GM18508 (cell line): Measurements from ENCODE around the gene HECA.
"Not testable (repeated sequence)": the region's sequence is repeated elsewhere in the genome, so short reads cannot be mapped to it uniquely, and the experiment has no call there.

Source experiments
- ATAC-seq: cut with Tn5 transposase; IDR thresholded peaks from one replicate; pipeline ENCODE4 v1.9.1; 2021; ENCODE audit warnings: moderate number of reproducible peaks; ENCODE audit not compliant: insufficient read depth, unreplicated experiment

HECA gene

DNA sequence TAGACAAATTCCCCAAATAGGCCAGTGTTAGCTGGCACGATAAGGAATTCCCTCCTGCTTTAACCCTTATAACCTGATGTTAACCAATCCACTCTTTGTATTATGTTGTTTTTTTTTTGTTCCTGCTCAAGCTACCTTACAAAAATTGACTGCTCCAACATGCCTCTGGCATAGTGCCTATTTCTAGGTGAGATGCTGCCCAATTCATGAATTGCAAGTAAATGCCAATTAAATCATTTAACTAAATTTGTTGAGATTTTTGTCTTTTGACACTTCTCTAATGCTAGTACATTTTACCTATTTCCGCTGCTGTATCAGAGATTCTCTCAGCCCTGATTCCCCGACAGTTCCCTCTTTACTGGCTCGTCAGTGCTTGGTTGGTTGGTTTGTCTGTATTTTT is 66.5 kb downstream of the HECA start:
- ATAC-seq: no peak

DNA sequence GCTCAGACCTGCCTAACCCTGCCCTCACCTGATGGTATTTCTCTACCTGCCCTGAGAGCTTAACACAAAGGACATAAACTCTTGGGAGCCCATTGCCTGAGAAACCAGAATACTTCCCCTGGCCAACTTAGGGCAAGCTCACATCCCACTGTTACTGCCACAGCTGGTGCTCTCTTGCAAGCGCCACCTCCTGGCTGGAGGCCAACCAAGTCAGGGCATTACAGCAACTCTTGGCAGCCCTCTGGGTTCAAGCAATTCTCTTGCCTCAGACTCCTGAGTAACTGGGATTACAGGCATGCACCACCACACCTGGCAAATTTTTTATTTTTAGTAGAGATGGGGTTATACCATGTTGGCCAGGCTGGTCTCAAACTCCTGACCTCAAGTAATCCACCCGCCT is 70.1 kb downstream of the HECA start:
- no peak for ATAC-seq

DNA sequence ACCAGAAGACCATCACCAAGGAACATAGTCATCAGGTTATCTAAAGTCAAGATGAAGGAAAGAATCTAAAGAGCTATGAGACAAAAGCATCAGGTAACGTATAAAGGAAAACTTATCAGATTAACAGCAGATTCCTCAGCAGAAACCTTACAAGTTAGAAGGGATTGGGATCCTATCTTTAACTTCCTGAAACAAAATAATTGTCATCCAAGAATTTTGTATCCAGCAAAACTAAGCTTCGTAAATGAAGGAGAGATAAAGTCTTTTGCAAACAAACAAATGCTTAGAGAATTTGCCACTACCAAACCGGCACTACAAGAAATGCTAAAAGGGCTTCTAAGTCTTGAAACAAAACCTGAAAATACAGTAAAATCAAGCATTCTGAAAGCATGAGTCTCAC is 71.0 kb downstream of the HECA start:
- no peak for ATAC-seq

DNA sequence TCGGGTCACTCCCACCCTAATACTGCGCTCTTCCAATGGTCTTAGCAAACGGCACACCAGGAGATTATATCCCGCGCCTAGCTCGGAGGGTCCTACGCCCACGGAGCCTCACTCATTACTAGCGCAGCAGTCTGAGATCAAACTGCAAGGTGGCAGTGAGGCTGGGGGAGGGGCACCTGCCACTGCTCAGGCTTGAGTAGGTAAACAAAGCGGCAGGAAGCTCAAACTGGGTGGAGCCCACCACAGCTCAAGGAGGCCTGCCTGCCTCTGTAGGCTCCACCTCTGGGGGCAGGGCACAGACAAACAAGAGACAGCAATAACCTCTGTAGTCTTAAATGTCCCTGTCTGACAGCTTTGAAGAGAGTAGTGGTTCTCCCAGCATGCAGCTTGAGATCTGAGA is 75.9 kb downstream of the HECA start:
- not testable (repeated sequence) for ATAC-seq

DNA sequence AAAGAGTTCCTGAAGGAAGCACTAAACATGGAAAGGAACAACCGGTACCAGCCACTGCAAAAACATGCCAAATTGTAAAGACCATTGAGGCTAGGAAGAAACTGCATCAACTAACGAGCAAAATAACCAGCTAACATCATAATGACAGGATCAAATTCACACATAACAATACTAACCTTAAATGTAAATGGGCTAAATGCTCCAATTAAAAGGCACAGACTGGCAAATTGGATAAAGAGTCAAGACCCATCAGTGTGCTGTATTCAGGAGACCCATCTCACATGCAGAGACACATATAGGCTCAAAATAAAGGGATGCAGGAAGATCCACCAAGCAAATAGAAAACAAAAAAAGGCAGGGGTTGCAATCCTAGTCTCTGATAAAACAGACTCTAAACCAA is 77.6 kb downstream of the HECA start:
- not testable (repeated sequence) for ATAC-seq

DNA sequence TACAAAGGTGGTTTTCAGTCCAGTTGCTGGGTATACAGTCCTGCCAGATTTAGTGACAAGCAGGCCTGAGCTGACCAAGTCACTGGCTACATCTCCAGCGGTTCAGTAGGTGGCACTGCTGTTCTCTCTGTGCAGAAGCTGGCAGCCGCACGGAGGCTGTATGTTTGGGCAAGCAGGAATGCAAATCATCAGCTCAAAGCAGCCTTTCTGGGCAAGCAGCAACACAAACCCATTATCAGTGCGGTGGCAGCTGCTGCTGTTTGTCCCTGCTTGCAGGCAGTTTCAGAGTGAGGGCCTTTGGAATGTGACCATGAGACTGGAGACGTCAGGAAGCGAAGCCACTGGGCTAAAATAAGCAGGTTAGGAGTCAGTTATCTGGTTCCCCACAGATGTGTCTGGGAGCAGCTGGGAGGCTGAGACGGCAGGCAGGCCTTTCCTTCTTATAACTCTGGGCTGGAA is 84.4 kb downstream of the HECA start:
- ATAC-seq: peak; percentile 100

DNA sequence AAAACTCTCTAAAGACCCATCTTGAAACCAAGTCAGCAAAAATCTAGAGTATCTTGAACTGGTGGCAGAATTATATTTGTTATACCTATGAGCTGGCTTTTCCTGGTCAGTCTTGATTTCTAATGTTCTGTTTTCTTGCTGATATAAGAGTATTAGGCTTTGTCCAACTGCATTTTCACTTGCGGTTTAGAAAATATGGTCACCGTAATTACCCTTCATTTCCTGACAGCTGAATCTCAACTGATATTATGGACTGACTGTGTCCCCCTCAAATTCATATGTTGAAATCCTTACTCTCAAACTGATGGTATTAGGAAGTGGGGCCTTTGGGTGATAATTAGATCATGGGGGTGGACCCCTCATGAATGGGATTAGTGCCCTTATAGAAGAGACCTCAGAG is 84.9 kb downstream of the HECA start:
- no peak for ATAC-seq

DNA sequence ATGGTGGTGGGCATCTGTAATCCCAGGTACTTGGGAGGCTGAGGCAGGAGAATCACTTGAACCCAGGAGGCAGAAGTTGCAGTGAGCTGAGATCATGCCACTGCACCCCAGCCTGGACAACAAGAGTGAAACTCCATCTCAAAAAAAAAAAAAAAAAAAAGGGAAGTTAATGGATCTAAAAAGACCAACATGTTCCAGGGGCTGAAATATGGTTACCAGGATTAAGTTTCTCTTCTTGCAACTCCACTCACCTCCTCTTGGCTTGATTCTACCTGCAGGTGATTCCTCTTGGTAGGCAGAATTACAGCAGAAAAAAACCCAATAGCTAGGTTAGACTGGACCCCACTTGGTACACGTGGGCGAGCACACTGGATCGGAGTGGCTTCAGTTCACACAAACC is 93.5 kb downstream of the HECA start:
- not testable (repeated sequence) for ATAC-seq
